GM13977 (cell line): ENCODE data around the gene ZNF512B.
"Not testable (repeated sequence)": the region's sequence is repeated elsewhere in the genome, so short reads cannot be mapped to it uniquely, and the experiment has no call there.

Source experiments
- DNase-seq: peaks from one replicate; pipeline ENCODE4 v3.0.0; 2012; ENCODE audit warnings: low spot score
- in situ Hi-C: fragments of 300-500 bp; cut with MboI; formaldehyde crosslinking; loops from one replicate; pipeline ENCODE4 v1.12.0; 2022; ENCODE audit warnings: low sequenced_read_pairs, low pct_unique_long_range_greater_than_20kb, mixed read lengths, inconsistent platforms; ENCODE audit not compliant: unreplicated experiment
- TF ChIP-seq, protein P1 (sequence below): IDR thresholded peaks from 2 replicates; pipeline ENCODE4 v1.5.1; 2012; ENCODE audit warnings: mild to moderate bottlenecking, control low read depth; ENCODE audit not compliant: insufficient read depth; ENCODE audit errors: extremely low read depth, missing control alignments

The ZNF512B gene

DNA sequence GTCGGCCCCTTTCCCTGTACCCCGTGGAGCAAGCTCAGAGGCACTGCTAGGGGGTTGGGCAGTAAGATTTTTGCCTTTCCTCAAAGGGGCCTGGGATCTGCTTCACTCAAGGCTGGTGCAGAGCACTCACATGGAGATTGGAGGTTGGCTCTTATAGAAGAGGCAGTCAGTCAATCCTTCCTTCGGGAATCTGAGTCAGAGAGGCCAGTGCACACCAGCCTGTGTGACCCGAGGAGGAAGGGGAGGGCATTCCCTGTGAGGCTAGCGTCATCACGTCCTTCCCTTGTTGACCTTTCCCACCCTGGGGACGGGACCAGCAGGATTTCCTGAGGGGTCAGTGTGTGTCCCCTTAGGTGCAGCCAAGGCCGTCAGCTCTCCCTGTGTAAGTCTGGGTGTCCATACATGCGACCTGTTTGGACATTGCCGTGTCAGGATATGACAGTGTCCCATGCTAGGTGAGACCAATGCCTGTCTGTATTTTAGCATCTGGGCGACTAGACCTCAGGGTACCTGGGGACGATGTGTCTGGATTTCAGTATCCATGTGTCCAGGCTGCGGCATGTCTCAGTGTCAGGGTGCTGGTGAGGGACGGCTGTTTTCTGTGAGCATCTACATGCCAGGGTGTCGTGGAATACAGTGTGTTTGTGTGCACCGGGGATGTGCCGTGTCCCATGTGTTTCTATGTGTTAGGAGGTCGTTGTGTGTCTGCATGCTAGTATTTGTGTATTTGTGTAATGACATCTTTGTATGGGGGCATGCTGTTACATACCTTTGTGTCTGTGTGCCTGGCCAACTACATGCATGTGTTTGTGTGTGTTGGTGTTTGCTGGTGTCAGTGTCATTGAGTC, 2.8 kb upstream of the ZNF512B start:
- TF ChIP-seq, protein P1, sequence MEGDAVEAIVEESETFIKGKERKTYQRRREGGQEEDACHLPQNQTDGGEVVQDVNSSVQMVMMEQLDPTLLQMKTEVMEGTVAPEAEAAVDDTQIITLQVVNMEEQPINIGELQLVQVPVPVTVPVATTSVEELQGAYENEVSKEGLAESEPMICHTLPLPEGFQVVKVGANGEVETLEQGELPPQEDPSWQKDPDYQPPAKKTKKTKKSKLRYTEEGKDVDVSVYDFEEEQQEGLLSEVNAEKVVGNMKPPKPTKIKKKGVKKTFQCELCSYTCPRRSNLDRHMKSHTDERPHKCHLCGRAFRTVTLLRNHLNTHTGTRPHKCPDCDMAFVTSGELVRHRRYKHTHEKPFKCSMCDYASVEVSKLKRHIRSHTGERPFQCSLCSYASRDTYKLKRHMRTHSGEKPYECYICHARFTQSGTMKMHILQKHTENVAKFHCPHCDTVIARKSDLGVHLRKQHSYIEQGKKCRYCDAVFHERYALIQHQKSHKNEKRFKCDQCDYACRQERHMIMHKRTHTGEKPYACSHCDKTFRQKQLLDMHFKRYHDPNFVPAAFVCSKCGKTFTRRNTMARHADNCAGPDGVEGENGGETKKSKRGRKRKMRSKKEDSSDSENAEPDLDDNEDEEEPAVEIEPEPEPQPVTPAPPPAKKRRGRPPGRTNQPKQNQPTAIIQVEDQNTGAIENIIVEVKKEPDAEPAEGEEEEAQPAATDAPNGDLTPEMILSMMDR = no peak
- in situ Hi-C loops = no loop called here
- DNase-seq = no peak

DNA sequence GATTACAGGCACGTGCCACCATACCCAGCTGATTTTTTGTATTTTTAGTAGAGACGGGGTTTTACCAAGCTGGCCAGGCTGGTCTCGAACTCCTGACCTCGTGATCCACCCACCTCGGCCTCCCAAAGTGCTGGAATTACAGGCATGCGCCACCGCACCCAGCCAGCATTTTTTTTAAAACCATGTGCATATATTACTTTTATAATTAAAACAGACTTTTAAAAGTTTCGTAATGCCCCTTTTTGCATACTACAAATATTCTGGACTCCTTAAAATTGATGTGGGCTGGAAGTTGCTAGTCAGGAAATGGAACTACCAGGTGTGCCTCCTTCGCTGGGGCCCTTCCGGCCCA, 2.2 kb upstream of the ZNF512B start:
- in situ Hi-C loops = not testable (repeated sequence)

DNA sequence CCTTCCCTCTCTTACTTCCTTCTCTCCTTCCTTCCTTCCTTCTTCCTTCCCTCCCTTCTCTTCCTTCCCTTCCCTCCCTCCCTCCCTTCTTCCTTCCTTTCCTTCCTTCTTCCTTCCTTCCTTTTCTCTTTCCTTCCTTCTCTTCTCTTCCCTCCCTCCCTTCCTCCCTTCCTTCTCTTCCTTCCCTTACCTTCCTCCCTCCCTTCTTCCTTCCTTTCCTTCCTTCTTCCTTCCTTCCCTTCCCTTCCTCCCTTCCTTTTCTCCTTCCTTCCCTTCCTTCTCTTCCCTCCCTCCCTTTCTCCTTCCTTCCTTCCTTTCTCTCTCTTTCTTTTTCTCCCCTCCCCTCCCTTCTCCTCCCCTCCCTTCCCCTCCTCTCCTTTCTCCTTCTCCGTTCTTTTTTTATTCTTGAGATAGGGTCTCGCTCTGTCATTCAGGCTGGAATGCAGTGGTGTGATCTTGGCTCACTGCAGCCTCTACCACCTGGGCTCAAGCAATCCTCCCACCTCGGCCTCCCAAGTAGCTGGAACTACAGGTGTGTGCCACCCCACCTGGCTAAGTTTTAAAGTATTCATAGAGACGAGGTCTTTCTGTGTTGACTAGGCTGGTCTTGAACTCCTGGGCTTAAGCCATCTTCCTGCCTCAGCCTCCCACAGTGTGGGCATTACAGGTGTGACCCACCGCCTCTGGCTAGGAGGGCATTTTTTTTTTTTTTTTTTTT, 1.1 kb upstream of the ZNF512B start:
- TF ChIP-seq, protein P1 = no peak

More for the DNA sequence above, 2.2 kb upstream of the ZNF512B start:
- not testable (repeated sequence) for DNase-seq

DNA sequence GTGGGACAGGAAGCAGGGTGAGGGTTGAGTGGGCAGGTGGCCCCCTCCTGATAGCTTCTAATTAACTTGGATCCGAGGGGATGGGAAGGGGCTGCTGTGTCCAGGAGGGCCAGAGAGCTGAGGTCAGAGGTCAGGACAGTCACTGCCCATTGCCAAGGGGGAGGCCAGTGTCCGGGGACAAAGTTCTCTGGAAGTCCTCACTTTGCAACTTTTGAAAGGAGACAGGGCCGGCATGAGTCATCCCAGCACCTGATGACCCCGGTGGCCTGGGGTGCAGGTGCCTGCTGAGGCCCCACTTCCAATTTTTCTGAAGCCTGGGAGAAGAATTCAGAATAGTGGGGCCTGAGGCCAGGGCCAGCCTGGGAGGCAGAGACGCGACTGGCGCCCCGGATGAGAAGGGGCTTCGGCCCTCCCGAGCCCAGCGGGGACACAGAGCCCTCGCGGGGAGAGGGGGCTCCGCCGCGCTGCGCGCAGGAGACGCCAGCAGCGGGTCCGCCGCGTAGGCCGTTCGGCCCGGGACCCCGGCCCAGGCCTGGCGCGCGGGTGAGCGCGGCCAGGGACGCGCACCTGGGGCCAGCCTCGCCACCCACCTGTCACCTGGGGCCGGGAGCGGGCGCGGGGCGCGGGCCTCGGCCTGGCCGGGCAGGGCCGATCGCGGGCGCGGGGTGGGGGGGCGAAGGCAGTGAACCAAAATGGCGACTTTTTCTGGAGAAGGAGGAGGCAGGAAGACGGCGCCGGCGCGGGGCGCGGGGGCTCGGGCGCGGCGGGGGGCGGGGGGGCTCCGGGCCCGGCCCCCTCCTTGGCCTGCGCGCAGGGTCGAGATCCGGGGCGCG, 586 bp downstream of the ZNF512B start:
- DNase-seq = peak; percentile 71
- in situ Hi-C loops = no loop called here
- TF ChIP-seq, protein P1 = no peak

More for the DNA sequence above, 1.1 kb upstream of the ZNF512B start:
- DNase-seq = no peak
- in situ Hi-C loops = no loop called here

DNA sequence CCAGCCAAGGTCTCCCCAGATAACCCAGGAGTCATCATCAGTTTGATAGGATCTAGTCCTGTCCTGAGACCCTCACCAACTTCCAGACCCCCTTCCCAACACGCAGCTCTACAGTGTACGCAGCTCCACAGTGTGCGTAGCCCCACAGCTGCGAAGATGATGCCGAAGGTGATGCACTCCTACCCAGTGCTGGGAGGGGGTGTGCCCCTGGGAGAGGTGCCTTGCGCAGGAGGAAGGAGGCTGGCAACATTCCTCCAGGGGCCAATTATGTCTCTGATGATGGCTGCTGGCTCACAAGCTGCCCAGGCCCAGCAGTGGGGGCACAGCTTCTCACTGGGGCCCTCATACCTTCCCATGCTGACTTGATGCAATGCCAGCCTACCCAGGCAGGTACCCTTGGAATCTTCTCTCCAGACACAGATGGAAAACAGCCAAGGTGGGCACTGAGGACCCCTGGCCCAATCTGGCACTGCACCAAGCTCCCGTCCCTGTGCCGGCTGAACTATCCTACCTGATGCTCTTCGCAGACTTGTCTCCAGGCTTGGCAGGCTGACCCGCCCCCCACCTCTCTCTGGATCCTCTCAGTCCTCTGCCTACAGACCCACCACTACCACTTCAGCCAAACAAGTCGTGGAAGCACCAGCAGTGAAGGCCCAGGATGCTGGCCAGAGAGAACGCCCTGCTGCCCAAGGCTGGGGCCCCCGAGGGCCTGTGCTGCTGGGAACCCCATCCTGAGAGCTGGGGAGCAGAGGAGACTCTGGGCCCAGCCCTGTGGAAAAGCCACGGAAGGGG, 1.4 kb downstream of the ZNF512B start:
- in situ Hi-C loops = no loop called here
- no peak for DNase-seq
- TF ChIP-seq, protein P1 = no peak

DNA sequence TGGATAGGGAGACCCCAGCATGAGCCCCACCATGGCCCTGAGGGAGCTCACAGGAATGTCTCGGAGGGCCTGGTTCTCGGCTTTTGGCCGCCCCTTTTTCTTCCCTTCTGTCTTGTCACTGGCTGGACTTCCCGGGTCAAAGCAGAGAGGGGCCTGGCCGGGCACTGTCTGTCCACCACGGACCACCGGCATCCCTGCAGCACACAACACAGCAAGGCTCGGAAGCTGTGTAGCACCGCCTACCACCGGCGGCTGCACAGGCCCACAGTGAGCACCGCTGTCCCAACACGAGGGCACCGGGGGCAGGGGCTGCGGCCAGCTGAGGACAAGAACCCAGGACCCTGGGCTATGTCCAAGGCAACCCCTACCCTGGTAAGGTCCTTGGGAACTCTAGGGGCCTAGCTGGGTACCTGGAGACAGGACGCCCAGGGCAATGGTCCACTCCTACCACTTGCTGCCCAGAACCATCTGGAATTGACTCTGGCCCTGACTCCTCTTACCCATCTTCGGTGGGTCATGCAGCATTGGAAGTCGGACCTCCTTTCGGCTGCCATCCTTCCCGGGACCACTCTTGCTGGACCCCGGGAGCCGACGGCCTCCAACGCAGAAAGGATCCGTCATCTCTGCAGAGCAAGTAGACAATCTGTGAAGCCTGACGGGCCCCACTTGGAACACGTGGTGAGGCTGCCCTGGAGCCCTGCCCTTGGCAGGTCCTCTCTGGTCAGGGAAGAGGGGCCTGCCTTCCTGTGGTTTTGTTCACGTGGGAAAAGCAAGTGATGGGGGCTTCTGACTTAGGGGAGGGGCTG, 2.2 kb downstream of the ZNF512B start:
- in situ Hi-C loops = no loop called here
- no peak for DNase-seq
- TF ChIP-seq, protein P1 = no peak
